Measurements from ENCODE around the gene NCKIPSD. TPM values are rescaled to one million over a fixed set of nuclear protein-coding genes. Genes with fewer than 3 reads are reported as not detected.
A peak's percentile ranks its signal among the peaks of the same experiment; 100 is the strongest.

NCKIPSD gene
- total RNA-seq, 1 donor, result 23.3 TPM

GRCh38 chr3:48696156-48696555, 10.4 kb upstream of the NCKIPSD start:
- no peak for TF ChIP-seq CTCF (IDR thresholded peaks at IDR 0.05; ENCODE audit: insufficient read depth, low read depth, low read length)
- no peak for DNase-seq (ENCODE audit: low read depth)
- no peak overlapping the region for H3K4me3 ChIP-seq (ENCODE audit: low read depth, low read length)

GRCh38 chr3:48695393-48695753, 9.7 kb upstream of the NCKIPSD start:
- H3K4me3 ChIP-seq (ENCODE audit: low read depth, low read length), result peak overlapping the region; percentile 38
- no peak for TF ChIP-seq CTCF (IDR thresholded peaks at IDR 0.05; ENCODE audit: insufficient read depth, low read depth, low read length)
- peak; percentile 82 for DNase-seq (ENCODE audit: low read depth)

- TF ChIP-seq CTCF (IDR thresholded peaks at IDR 0.05; ENCODE audit: insufficient read depth, low read depth, low read length), result no peak
- DNase-seq (ENCODE audit: low read depth), result peak; percentile 92
- peak overlapping the region; percentile 38 for H3K4me3 ChIP-seq (ENCODE audit: low read depth, low read length)
Measured at GRCh38 chr3:48694610-48695392, 9.1 kb upstream of the NCKIPSD start.

GRCh38 chr3:48693826-48694225, 8.1 kb upstream of the NCKIPSD start:
- H3K4me3 ChIP-seq (ENCODE audit: low read depth, low read length), result peak overlapping the region; percentile 36
- TF ChIP-seq CTCF (IDR thresholded peaks at IDR 0.05; ENCODE audit: insufficient read depth, low read depth, low read length), result no peak
- DNase-seq (ENCODE audit: low read depth), result no peak

GRCh38 chr3:48692551-48692950, 6.8 kb upstream of the NCKIPSD start:
- no peak overlapping the region for H3K4me3 ChIP-seq (ENCODE audit: low read depth, low read length)
- TF ChIP-seq CTCF (IDR thresholded peaks at IDR 0.05; ENCODE audit: insufficient read depth, low read depth, low read length), result no peak
- DNase-seq (ENCODE audit: low read depth), result no peak

- no peak overlapping the region for H3K4me3 ChIP-seq (ENCODE audit: low read depth, low read length)
- DNase-seq (ENCODE audit: low read depth), result no peak
- no peak for TF ChIP-seq CTCF (IDR thresholded peaks at IDR 0.05; ENCODE audit: insufficient read depth, low read depth, low read length)
Measured at GRCh38 chr3:48690846-48691458, 5.2 kb upstream of the NCKIPSD start.

Measured in fibroblast of villous mesenchyme (primary cell).